NCI-H146 treated with DMSO at 0.1 percent for 48 hours (cell line): ENCODE results near the gene KCNH6.

Experiments
- DNase-seq: peaks from one replicate; lab custom pipeline; 2025; ENCODE audit not compliant: unreplicated experiment; lab: John Stamatoyannopoulos, UW

The KCNH6 gene

GRCh38 chr17:63523253-63523855 lies at the start of gene KCNH6:
Gene KCNH6 (plus strand): TSS chr17:63523358. CDS start chr17:63523414, 56 bp downstream.
- DNase-seq: no peak

- no peak for DNase-seq
Measured at GRCh38 chr17:63474174-63474573, 49.0 kb upstream of the KCNH6 start.

- no peak for DNase-seq
Measured at GRCh38 chr17:63474586-63475460, 48.3 kb upstream of the KCNH6 start.

- no peak for DNase-seq
Measured at GRCh38 chr17:63475491-63476412, 47.4 kb upstream of the KCNH6 start.

GRCh38 chr17:63476459-63476853 lies 46.7 kb upstream of the KCNH6 start:
- peak; percentile 23 for DNase-seq

GRCh38 chr17:63476854-63477479 lies 46.2 kb upstream of the KCNH6 start, which contains the start of gene ACE:
Gene ACE (plus strand): TSS chr17:63477061. CDS start chr17:63477095, 34 bp downstream.
- DNase-seq: peak; percentile 58

GRCh38 chr17:63477480-63478440 lies 45.4 kb upstream of the KCNH6 start:
- DNase-seq: peak; percentile 58

- peak; percentile 67 for DNase-seq
Measured at GRCh38 chr17:63478814-63479494, 44.2 kb upstream of the KCNH6 start.

- DNase-seq: no peak
Measured at GRCh38 chr17:63479495-63480184, 43.5 kb upstream of the KCNH6 start.

GRCh38 chr17:63480192-63480784 lies 42.9 kb upstream of the KCNH6 start:
- DNase-seq: no peak

- peak; percentile 73 for DNase-seq
Measured at GRCh38 chr17:63480826-63481487, 42.2 kb upstream of the KCNH6 start.

GRCh38 chr17:63481488-63481870 lies 41.7 kb upstream of the KCNH6 start:
- no peak for DNase-seq

- no peak for DNase-seq
Measured at GRCh38 chr17:63482509-63482908, 40.6 kb upstream of the KCNH6 start.

GRCh38 chr17:63483038-63483437 lies 40.1 kb upstream of the KCNH6 start:
- no peak for DNase-seq

GRCh38 chr17:63483655-63484575 lies 39.2 kb upstream of the KCNH6 start:
- DNase-seq: no peak

GRCh38 chr17:63486317-63487013 lies 36.7 kb upstream of the KCNH6 start:
- DNase-seq: no peak
